Activated CD4-positive, alpha-beta T cell treated with anti-CD3 and anti-CD28 coated beads, Interleukin-10, Interleukin-2, amounts not matched to agents 100 ng/mL and 50 ng/mL, durations not matched to agents 16 hours and 8 hours (primary cell): ENCODE data around the gene KLHDC8A.

Experiments used
- DNase-seq: peaks from one replicate; pipeline ENCODE4 v3.0.0-alpha.2; 2020

Gene KLHDC8A

DNA sequence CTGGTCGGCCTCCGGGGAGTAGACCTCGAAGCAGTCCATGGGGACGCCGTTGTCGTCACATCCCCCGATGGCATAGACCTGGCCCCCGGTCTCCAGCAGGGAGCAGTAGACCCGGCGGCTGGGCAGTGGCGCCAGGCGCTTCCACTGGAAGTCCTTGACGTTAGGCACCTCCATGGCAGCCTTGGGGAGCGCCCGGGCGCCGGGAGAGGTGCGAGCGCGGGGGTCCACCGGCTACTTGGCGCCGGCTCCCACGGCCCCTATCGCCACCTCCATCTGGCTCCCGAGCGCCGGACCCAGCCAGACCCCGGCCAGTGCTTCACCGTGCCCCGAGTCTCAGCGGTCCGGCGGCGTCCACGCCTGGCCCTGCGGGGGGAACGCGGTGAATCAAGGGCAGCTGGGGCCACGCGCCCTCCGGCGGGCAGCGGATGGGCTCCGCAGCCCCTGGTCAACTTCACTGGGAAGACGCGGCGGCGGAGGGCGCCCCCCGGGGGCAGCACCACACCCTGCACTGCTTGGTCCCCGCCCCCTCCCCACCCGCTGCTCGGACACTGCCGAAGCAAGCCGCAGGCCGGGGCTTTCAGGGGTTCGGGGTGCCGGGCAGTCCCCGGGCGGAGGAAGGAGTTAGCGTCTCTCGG, 13.2 kb downstream of the KLHDC8A start:
- DNase-seq, result no peak

DNA sequence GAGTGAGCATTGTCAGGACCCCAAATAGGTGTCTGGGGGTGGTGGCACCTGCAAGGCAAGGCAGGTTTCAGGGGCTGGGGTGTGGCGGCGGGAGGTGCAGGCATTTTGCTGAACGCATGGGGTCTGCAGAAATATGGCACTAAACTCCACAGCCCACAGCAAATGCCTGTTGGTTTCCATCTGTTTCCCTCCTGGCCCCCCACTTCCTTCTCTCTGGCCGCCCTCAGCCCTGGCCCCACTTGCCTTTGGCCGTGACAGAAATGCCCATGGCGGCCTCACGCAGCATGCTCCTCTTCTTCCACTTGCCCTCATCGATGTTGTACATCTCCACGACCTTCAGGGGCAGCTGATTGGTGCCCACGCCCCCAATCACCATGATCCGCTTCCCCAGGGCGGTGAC, 13.7 kb downstream of the KLHDC8A start:
- DNase-seq, result no peak

DNA sequence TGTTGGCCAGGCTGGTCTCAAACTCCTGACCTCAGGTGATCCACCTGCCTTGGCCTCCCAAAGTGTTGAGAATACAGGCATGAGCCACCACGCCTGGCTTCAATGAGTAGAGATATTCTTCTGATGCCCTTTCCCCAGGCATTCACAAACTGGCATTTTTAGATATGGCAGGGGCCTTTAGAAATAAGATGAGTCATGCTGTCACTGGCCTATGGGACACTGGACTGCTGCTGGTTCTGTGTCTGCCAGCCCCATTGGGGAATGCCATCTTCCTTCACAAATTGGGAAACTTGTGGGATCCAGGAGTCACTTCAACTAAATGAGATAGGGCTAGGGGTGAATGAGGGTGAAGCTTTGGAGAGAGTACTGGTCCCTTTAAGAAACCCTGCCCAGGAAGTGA, 16.0 kb downstream of the KLHDC8A start:
- DNase-seq, result no peak

DNA sequence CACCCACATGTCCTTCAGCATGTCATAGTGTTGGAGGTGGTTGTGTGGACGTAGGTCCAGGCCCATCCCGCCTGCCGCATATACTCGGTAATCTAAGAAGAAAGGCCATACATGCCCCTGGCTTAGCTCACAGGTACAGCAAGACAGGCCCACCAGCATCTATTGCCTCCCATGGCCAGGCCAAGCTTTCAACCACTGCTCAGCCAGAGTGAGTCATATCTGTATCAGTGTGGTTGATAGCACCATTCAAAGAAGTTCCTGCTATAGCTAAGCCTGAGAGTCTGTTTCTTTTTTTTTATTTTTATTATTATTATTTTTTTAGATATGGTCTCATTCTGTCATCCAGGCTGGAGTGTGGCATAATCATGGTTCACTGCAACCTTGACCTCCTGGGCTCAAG, 17.0 kb downstream of the KLHDC8A start:
- peak; percentile 63 for DNase-seq

DNA sequence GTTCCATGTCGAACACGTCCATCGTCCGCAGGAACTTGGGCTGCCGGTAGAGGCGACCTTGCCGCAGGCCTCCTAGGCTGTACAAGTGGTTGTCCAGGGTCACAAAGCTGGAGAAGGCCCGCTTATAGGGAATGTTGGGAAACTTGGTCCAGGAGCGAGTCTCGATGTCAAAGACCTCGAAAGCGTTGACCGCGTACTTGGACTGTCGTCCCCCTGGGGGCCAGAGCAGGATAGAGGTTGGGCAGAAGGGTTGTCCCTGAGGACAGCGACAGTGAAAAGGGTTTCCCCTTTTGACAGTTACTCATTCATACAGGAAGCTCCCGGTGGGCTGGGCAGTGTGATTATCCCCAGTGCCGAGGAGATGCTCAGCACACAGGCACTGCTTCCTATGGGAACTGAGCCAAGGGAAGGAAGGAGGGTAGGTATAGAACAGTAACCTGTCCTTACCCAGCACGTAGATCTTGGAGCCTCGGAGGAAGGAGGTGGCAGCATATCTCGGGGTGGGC, 17.5 kb downstream of the KLHDC8A start:
- no peak for DNase-seq

DNA sequence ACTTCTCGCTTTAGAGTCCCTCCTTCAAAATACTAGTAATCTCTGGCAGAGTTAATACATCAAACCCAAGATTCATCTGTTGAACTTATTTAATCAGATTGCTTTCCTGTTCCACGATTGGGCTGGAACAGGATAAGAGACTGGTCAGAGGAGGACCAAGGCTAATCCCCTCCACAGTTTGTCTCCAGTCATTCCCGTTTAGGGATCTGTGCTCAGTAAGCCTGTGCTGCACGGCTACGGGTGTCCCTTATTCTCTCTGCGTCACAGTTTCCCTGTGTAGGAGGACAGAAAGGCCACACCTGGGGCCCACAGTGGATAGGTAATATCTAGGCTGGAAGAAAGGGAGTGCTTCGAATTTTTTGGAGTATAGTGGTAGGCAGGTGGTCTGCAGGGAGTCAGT, 18.7 kb downstream of the KLHDC8A start:
- no peak for DNase-seq

DNA sequence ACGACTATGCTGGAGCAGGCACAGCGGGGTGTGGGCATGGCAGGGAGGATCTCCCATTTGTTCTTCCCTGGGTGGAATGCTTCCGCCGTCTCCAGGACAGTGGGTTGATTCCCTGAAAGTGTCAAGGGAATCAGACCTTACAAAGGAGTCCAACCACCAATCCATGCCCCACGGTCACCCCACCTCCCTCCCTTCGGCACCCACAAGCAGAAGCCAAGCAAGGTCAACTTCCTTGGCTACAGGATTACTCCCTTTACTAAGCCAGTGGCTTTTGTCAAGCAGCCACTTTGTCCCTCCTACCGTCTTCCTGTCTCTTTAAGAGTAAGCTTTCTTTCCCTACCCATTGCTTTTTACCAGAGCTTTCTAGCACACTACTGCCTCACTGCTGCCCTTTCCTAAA, 19.2 kb downstream of the KLHDC8A start:
- DNase-seq, result no peak

DNA sequence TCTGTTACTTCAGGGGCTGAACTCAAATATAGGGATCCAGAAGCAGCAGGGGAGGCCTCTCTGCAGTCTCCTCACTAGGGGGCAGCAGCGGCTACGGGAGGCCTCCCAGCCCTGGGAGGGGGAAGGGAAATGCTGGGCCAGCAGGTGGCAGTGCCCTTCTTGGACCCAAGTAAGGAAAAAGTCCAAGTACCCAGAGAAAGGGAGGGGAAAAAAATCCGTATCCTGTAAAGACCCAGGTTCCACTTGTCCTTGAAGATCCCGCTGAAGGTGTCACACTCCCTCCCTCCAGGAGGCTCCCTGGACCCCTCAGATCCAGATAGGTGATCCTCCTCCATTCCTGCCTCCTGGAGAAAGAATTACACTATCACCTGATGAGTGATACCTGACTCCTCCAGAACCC, 21.0 kb downstream of the KLHDC8A start:
- DNase-seq, result peak; percentile 82

DNA sequence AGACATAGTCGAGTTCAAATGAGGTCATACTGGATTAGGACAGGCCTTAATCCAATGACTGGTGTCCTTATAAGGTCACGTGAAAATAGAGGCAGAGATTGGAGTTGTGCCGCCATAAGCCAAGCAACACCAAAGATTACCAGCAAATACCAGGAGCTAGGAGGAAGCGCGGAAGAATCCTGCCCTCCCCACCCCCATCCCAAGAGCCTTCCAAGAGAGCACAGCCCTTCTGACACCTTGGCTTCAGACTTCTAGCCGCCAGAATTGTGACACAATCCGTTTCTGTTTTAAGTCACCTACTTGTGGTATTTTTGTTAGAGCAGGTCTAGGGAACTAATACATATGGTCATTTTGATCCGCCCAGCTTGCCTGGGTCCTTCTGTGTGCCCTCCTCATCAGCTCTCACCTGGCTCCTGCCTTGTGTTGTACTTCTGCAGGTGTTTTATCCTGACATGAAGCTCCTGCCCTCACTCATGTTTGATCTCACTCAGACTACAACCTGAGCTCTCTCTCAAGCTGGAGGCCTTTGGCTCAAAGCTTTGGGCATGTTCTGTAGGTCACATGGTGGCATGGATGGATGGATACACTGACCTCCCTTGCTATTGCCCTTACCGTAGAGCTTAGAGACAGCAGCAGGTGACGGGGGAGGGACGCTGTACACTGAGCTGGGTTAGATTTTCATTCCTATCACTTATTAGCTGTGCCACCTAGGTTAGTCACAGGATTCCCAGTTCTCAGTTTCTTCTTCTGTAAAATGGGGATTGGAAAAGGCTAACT, 24.5 kb downstream of the KLHDC8A start:
- DNase-seq, result no peak

DNA sequence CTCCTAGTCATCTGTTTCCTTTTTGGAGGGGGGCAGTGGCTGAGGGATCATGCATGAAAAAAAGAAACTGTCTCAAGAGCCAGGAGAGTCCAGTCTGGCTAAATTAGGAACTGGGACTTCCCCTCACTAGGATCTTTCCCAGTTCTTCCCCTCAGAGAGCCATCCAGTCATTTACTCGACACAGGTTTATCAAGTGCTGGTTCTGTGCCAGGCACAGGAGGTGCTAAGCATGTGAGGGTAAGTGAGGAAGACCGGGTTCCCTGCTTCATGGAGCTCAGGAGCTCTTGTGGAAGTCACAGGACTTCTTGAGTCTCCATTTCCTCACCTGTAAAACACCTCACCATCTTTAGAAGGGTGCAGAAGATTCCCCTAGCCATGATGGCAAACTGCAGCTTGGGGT, 26.6 kb downstream of the KLHDC8A start:
- no peak for DNase-seq

DNA sequence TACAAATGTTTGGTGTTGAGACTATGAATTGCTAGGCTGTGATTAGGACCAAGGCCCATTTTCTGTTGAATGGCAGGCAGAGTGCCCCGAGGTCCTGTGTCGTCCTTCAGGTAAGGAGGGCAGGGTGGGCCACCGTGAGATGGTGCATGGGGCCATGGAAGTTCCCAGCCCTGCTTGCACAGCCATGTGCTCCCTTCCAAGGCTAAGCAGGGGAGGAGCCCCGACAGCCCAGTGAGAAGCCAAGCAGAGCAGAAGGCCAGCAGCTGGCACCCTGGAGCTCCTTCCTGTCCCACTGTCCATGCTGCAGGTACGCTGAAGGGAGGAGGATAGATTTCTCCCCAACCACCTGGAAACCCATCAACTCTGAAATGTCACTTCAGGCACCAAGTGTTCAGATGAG, 27.0 kb downstream of the KLHDC8A start:
- no peak for DNase-seq

DNA sequence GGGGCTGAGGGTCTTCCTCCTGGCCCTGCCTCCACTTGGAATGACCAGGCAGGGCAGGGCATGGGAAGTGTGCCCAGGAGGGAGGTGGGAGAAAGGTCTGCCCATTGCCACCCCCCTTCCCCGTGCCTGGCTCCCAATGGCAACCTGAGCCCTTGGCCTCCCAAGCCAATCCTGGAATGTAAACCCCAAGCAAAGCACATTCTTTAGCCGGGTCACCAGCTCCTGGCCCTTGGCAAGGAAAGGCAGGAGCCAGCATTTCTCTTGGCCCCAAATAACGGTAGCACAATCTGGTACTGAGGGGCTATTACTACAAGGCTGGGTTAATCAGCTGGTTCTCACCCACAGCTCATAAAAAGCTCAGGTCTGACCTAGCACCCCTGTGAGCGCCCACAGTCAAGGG, 28.2 kb downstream of the KLHDC8A start:
- no peak for DNase-seq

DNA sequence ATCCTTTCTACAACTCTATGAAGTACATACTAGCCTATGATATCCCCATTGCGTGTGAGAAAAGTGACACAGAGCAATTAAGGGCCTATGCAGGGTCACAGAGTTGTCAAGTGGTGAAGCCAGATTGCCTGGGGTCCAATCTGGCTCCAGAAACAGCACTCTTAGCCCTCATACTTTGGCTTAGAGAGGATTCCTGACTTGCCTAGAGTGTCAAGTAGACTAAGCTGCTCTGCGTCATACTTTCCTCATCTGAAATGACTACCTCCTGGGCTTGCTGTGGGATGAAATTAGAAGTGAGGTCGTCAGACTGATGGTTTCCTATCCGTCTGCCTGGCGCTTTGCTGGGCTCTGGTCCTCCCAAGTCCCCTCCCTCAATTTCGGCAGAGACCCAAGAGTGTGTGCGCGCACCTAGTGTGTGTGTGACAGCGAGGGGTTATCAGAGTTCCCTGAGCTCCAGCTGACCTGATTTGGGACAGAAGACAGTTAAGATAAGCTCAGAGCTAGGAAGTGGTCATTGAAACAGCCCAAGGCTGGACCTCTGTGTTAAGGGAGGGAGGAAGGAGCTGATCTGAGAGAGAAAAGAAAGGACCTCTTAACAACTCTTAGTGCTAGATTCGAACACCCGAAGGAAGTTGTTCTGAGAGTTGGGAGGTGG, 29.8 kb downstream of the KLHDC8A start:
- no peak for DNase-seq

DNA sequence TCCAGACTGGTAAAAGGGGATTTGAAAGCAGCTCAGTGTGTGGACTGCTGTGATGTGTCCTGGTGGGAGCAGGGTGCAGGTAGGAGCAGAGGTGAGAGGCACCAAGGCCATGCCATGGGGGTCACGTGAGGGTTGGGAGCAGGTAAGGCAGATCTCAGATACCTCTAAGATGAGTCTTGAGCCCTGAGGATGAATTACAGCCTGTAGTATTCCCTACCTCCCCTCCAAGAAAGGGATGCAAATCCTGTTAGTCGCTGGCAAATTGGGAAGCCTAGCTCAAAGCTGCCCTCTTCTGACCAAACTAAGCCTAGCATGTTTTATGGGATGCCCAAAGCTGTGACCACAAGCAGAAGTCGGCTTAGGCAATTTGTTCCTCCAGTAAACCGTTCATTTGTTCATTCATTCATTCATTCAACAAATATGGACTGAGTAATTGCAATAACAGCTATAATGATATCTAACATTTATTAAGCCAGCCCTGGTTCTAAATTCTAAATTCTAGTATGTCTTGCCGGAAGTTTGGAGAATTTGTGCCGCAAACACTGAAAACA, 31.3 kb downstream of the KLHDC8A start:
- DNase-seq, result peak; percentile 58

DNA sequence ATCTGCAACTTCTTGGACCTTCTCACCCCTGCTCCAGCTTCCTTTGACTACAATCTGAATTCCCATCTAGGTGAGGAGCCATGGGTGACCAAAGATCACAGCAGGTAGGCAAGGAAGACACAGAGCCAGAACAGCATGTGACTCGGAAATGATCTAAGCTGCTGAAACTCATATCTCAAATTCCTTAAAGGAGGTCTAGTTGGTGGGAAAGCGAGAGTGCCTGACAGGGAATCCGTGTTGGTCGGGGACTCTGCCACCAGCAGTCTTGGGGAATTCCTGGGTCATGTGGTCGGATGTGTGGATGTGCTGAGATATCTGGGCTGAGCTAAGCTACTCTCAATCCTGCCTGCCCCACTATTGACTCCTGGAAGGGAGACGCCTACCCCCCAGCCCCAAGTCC, 31.9 kb downstream of the KLHDC8A start:
- DNase-seq, result no peak

DNA sequence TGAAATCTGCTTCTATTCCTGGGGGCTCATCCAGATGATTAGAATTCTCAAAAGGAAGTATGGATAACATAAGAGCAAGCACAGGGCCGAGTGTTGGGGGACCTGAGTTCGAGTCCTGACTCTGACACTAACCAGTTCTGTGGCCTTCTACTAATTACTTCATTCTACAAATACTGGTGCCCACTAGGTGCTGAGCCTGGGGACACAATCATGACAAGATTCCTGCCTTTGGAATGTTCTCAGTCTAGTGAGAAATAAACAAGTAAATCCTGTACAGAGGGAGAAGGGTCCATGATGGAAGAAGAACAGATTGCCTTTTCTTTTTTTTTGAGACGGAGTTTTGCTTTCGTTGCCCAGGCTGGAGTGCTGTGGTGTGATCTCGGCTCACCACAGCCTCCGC, 32.9 kb downstream of the KLHDC8A start:
- no peak for DNase-seq

DNA sequence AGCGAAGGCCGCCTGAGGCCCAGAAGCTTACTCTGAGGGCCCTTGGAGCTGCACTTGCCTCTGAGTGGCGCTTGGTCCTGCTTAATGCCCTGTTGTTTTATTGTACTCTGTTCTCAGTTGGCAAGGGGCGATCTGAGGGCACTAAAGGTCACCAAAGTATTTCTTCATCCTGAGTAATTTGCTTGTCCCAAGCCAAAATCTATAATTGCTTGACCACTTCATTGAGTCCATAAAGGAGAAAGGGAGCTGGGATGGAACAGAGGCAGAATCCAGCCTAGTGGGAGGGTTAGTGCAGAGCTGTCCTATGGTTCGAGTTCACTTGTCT, 34.8 kb downstream of the KLHDC8A start:
- no peak for DNase-seq

DNA sequence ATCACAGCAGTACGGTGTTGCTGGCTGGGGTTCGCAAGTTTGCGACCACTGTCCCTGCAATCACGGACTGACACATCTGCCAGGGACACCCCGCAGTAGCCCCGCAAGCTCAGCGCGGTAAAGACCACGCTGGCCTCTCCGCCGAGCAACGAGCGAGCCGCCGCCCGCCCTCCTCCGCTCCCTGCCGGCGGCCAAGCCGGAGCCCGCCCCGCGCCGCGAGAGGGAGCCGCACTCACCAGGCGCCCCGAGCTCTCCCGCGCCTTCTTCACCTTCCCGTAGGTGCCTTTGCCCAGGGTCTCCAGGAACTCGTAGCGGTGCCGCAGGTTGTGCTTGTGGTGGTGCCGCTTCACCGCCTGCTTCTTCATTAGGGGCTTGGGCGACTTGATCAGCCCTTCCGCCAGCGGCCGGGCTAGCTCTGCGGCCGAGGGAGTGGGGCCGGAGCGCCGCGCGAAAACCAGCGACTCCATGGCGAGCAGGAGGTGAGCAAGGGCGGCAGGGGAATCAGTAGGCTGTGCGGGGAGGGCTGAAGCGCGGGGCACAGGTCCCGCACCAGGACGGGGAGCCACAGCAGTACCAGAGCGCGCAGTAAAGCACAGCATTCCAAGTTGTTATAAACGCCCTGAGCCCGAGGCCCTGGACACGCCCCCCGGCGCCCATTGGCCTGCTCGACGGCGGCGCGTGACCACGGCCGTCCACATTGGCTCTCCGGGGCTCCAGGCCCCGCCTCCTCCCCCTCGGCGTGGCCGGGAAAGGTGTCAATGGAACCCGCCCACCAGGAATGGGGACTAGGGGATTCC, 35.4 kb downstream of the KLHDC8A start, which contains the start of gene NUAK2:
NUAK2 (minus strand) TSS at position 584 of the 797 bp plus-strand sequence; CDS start at position 467, 117 bp downstream.
- DNase-seq, result peak; percentile 73

DNA sequence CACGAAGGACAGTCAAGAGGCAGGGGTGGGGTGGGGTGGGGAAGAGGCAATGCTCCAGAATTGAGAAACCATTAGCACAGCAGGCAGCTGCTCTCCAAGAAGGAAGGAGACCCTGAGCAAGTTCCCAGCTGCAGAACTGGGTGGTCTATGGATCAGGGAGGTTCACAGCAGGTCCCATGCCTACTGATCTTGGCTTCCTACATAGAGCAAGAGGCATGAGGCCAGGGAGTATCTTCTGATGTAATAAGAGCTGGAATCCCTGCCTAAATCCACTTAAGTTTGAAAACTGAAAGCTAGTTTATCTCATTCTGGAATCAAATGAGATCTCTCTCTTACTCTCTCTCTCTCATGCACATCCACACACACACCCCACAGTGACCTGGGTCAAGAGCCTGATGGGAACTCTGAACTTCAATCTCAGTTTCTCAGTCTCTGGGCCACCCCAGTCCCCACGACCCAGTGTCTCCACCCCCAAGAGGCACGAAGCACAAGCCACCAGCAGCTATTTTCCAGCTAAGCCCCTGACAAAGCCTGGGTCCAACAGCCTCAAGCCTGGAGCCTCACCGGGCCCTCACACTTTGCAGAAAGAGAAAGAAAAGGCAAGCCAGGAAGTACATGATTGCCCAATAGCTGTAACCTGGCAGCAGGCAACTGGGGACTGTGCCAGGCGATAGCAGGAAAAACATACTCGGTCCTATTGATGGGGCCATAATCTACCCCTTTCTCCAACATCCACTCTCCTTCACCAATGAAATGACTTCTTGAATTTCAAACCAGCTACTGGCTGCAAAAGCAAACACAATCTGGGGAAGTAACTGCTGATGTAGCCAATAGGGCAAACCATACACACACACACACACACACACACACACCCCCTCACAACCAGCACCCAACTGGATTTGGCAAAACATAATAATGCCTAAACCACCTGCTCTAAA, 37.4 kb downstream of the KLHDC8A start:
- peak; percentile 33 for DNase-seq

DNA sequence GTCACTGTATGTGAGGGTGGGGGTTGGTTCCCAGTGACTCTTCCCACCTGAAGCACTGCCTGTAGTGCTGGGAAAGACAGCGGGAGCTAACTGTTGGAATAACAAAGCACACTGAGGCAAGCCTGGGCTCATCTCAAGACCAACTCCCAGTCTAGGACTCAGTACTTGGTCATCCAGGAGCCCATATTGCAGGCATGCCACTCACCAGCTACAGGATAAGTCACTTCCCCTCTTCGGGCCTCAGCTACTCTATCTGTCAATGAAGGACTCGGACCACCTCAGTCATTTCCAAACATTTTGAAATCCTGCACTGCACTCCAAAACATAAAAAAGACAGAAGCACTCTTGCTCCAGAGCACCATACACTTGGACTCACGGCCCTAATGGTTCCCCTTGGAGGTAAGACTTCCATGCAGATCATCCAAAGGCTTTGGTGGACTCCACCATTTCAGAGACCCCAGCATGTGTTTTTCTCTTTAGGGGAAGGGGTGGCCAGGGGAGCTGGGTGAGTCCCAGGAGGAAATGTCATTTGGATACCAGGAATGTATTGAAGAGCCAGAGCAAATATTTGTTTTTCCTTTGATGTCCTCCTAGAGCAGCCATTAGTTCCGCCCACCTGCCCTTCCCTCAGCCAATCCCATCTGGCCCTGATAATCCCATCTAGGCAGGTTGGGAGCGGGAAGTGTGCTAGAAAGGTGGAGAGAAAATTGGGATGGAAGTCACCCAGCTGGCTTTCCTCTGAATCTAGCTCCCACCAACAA, 38.3 kb downstream of the KLHDC8A start:
- DNase-seq, result no peak
